Caco-2 (cell line): ENCODE measurements around the gene CREB1. TPM values are rescaled to one million over a fixed set of nuclear protein-coding genes. Genes with fewer than 3 reads are reported as not detected.
"Not testable (repeated sequence)": the region's sequence is repeated elsewhere in the genome, so short reads cannot be mapped to it uniquely, and the experiment has no call there.

ENCODE experiments used
- BruUV-seq: library from RNA; stranded (reverse); fragments of 400-500 nt; replicated peaks from 2 replicates; lab custom pipeline; 2021; lab: Mats Ljungman, UMichigan
- CTCF ChIA-PET: fragments of 300-600 bp; sonication (Branson Sonifier 250); formaldehyde crosslinking; loops from one replicate; lab custom pipeline; 2022; ENCODE audit warnings: antibody characterized with exemption; lab: Charles Lee
- POLR2A ChIA-PET: fragments of 300-600 bp; sonication (Branson Sonifier 250); formaldehyde crosslinking; loops from one replicate; lab custom pipeline; 2022; ENCODE audit warnings: antibody characterized with exemption; lab: Charles Lee
- DNase-seq, 2 experiments: peaks; one replicate each; pipeline versions ENCODE4 v3.0.0 to v3.0.0-alpha.2; 2020 to 2022
- H3K27me3 ChIP-seq: replicated peaks from 2 replicates; pipeline ENCODE4 v1.6.0; 2011; ENCODE audit warnings: low read length; ENCODE audit not compliant: control insufficient read depth, insufficient read depth
- H3K36me3 ChIP-seq: 2 replicates; pipeline ENCODE4 v1.5.1; 2011; ENCODE audit warnings: low read length; ENCODE audit not compliant: control insufficient read depth, insufficient read depth
- H3K4me1 ChIP-seq: fragments of 250-450 bp; sonication (Bioruptor Pico); 2 replicates; pipeline ENCODE4 v1.5.1; 2020; ENCODE audit warnings: mild to moderate bottlenecking
- H3K4me3 ChIP-seq: 2 replicates; pipeline ENCODE4 v1.5.1; 2011; ENCODE audit warnings: low read depth, mild to moderate bottlenecking, control low read depth, low read length
- H3K9me3 ChIP-seq: fragments of 250-450 bp; sonication (Bioruptor Pico); 2 replicates; pipeline ENCODE4 v1.5.1; 2020; ENCODE audit warnings: mild to moderate bottlenecking, moderate library complexity
- H3K27ac Mint-ChIP-seq: one replicate; pipeline ENCODE4 v1.8.0; 2022; ENCODE audit warnings: mixed read lengths; ENCODE audit not compliant: unreplicated experiment
- H3K27me3 Mint-ChIP-seq: one replicate; pipeline ENCODE4 v1.8.0; 2022; ENCODE audit warnings: mixed read lengths; ENCODE audit not compliant: insufficient read depth, unreplicated experiment
- H3K36me3 Mint-ChIP-seq: one replicate; pipeline ENCODE4 v1.8.0; 2022; ENCODE audit warnings: mild to moderate bottlenecking, mixed read lengths; ENCODE audit not compliant: insufficient read depth, unreplicated experiment
- H3K4me1 Mint-ChIP-seq: one replicate; pipeline ENCODE4 v1.8.0; 2022; ENCODE audit warnings: low read depth, mixed read lengths; ENCODE audit not compliant: unreplicated experiment
- H3K4me3 Mint-ChIP-seq: one replicate; pipeline ENCODE4 v1.8.0; 2022; ENCODE audit warnings: mild to moderate bottlenecking, moderate library complexity, mixed read lengths; ENCODE audit not compliant: unreplicated experiment
- H3K9me3 Mint-ChIP-seq: one replicate; pipeline ENCODE4 v1.8.0; 2022; ENCODE audit warnings: mixed read lengths; ENCODE audit not compliant: unreplicated experiment
- intact Hi-C: fragments of 100-400 bp; cut with micrococcal nuclease; formaldehyde crosslinking; loops from one replicate; pipeline ENCODE4 v1.10.0; 2022; ENCODE audit not compliant: unreplicated experiment
- total RNA-seq: library from RNA; stranded (reverse); gene quantifications from 2 replicates; pipeline ENCODE4 v1.2.3, GENCODE V29; 2022
- TF ChIP-seq, protein P1 (sequence below), 2 experiments: fragments of 200-600 bp in 1 of 2; IDR thresholded peaks; 1 replicate in 1 of 2; 2 replicates in 1 of 2; pipeline versions ENCODE4 v1.5.1 to v1.8.0; 2011 to 2022; ENCODE audit warnings: antibody characterized with exemption in 1 of 2, control low read depth in 1 of 2, inconsistent platforms in 1 of 2, low read depth in 1 of 2, low read length in 1 of 2, mild to moderate bottlenecking in 1 of 2, moderate library complexity in 1 of 2; ENCODE audit not compliant: insufficient read depth in 1 of 2, severe bottlenecking in 1 of 2, unreplicated experiment in 1 of 2

CREB1 gene
- total RNA-seq, 1 experiment from 2014 or later = 59.0 TPM

- peak overlapping the region; percentile 80 for H3K27ac Mint-ChIP-seq
- peaks cover 23% of the 10 kb centered on the region for H3K4me1 Mint-ChIP-seq
- intact Hi-C loops = loop anchor here (1.0 to 2.0 kb wide), 3 partner anchors 22 to 78 kb away; partner anchors contain the start of gene CCNYL1
- H3K4me3 ChIP-seq = no peak overlapping the region
- H3K27me3 Mint-ChIP-seq = no peaks in the 10 kb centered on the region
- peak; percentile 76 to 77 for DNase-seq
- H3K4me3 Mint-ChIP-seq = peak overlapping the region; percentile 15
- H3K27me3 ChIP-seq = no peaks in the 10 kb centered on the region
- no peaks in the 10 kb centered on the region for H3K36me3 ChIP-seq
- peaks cover 30% of the 10 kb centered on the region for H3K4me1 ChIP-seq
- BruUV-seq = no TSS peak
- ChIA-PET POLR2A (interaction anchor here (1.1 to 2.0 kb wide), 3 partner anchors 8 to 102 kb away, joined by 4 to 12 read pairs (median 9); partner anchors contain the start of genes CCNYL1 and METTL21A), CTCF (interaction anchor here (0.6 to 1.0 kb wide), 3 partner anchors 51 to 103 kb away, joined by 3 read pairs; no protein-coding TSS in a partner anchor)
- TF ChIP-seq, protein P1, sequence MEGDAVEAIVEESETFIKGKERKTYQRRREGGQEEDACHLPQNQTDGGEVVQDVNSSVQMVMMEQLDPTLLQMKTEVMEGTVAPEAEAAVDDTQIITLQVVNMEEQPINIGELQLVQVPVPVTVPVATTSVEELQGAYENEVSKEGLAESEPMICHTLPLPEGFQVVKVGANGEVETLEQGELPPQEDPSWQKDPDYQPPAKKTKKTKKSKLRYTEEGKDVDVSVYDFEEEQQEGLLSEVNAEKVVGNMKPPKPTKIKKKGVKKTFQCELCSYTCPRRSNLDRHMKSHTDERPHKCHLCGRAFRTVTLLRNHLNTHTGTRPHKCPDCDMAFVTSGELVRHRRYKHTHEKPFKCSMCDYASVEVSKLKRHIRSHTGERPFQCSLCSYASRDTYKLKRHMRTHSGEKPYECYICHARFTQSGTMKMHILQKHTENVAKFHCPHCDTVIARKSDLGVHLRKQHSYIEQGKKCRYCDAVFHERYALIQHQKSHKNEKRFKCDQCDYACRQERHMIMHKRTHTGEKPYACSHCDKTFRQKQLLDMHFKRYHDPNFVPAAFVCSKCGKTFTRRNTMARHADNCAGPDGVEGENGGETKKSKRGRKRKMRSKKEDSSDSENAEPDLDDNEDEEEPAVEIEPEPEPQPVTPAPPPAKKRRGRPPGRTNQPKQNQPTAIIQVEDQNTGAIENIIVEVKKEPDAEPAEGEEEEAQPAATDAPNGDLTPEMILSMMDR (IDR thresholded peaks at IDR 0.05; ENCODE audit: insufficient read depth in 1 of 2, low read depth in 1 of 2, low read length in 1 of 2, severe bottlenecking in 1 of 2, unreplicated experiment in 1 of 2) = no peak
- H3K9me3 ChIP-seq = no peaks in the 10 kb centered on the region
- peaks cover 6% of the 10 kb centered on the region for H3K36me3 Mint-ChIP-seq
- no peaks in the 10 kb centered on the region for H3K9me3 Mint-ChIP-seq
Measured at GRCh38 chr2:207632575-207633493, 103.1 kb downstream of the CREB1 start.

DNA sequence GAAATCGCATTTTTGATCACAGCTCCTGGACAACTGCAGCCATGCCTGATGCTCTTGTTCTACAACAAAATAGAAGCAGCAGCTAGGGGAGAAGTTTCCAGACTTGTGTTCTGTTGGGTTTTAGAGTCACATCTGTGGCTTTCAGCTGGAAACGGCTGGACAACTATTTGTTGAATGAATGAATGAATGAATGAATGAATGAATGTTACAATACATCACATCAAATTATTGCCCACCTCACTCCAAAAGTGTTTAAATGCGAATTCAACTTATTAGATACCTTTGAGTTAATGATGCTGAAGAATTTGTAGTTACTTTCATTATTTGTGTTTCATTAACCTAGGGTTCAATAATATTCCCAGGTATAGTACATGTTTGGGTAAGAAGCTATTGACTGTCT, 103.9 kb downstream of the CREB1 start:
- no peak overlapping the region for H3K4me3 ChIP-seq
- H3K36me3 ChIP-seq = no peaks in the 10 kb centered on the region
- Mint-ChIP-seq H3K4me3 (no peak overlapping the region), H3K36me3 (peaks cover 6% of the 10 kb centered on the region), H3K9me3 (no peaks in the 10 kb centered on the region), H3K27ac (peak overlapping the region; percentile 80), H3K4me1 (peaks cover 22% of the 10 kb centered on the region), H3K27me3 (no peaks in the 10 kb centered on the region)
- BruUV-seq = no TSS peak
- peaks cover 30% of the 10 kb centered on the region for H3K4me1 ChIP-seq
- H3K27me3 ChIP-seq = no peaks in the 10 kb centered on the region
- TF ChIP-seq, protein P1 (IDR thresholded peaks at IDR 0.05; ENCODE audit: insufficient read depth in 1 of 2, low read depth in 1 of 2, low read length in 1 of 2, severe bottlenecking in 1 of 2, unreplicated experiment in 1 of 2) = no peak
- intact Hi-C loops = loop anchor here (1.0 to 2.0 kb wide), 3 partner anchors 21 to 77 kb away; partner anchors contain the start of gene CCNYL1
- H3K9me3 ChIP-seq = no peaks in the 10 kb centered on the region
- ChIA-PET POLR2A (interaction anchor here (1.1 to 2.0 kb wide), 3 partner anchors 8 to 101 kb away, joined by 4 to 12 read pairs (median 4); partner anchors contain the start of genes CCNYL1 and METTL21A), CTCF (interaction anchor here (1.0 kb wide), 1 partner anchor 58 kb away, joined by 3 read pairs; no protein-coding TSS in a partner anchor)
- no peak for DNase-seq

DNA sequence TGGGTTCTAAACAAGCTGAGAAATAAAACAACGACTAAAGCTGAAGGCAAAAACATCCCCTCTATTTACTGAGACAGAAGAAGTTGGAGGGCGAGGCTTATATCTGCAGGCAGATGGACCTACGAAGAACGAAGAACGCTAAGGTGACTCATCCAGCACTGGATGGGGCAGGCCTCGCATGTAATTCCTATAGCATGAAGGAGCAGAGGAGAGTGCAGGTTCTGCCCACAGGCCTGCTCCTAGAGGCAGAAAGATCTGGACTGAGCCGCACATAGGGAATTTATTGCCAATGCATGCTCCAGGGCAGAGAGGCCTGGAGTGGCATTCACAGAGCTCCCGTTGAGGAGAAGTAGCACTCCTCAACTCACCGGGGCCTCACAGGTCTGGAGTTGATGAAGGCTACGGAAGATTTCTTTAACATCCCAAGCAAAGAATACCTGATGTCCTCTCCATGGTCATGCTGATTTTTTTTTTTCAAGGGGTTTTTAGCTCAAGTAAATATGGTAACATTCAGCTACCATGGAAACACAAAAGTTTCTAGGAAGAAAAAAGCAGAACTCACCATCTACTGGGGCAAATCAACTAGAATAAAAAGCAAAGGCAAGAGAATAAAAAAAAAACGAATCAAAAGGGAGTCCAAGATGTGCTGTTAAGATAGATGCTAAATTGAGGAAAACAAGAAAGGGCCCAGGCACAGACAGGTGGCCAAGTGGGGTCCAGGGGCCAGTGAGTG, 105.9 kb downstream of the CREB1 start:
- Histone ChIP-seq H3K27me3 (no peaks in the 10 kb centered on the region), H3K9me3 (peaks cover 12% of the 10 kb centered on the region), H3K36me3 (no peaks in the 10 kb centered on the region), H3K4me3 (no peak overlapping the region), H3K4me1 (peaks cover 30% of the 10 kb centered on the region)
- TF ChIP-seq, protein P1 (IDR thresholded peaks at IDR 0.05; ENCODE audit: insufficient read depth in 1 of 2, low read depth in 1 of 2, low read length in 1 of 2, severe bottlenecking in 1 of 2, unreplicated experiment in 1 of 2) = no peak
- Mint-ChIP-seq H3K4me1 (peaks cover 22% of the 10 kb centered on the region), H3K27me3 (no peaks in the 10 kb centered on the region), H3K4me3 (no peak overlapping the region), H3K36me3 (peaks cover 6% of the 10 kb centered on the region), H3K9me3 (peaks cover 7% of the 10 kb centered on the region), H3K27ac (no peak overlapping the region)
- ChIA-PET POLR2A (interaction anchor here (1.4 kb wide), 1 partner anchor 11 kb away, joined by 7 read pairs; the partner anchor contains the start of gene METTL21A), CTCF (no interaction called here)
- no TSS peak for BruUV-seq
- DNase-seq = peak in 1 of 2 experiments; percentile 52
- intact Hi-C loops = no loop called here

DNA sequence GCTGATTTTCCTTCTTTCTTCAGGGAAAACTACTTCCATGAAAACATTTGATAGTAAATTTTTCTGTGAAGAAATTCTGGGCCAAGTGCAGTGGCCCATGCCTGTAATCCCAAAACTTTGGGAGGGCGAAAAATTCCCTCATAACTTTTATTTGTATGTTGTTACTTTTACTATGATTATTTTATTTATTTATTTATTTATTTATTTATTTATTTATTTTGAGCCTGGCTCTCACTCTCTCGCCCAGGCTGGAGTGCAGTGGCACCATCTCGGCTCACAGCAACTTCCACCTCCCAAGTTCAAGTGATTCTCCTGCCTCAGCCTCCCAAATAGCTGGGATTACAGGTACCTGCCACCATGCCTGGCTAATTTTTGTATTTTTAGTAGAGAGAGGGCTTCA, 109.5 kb downstream of the CREB1 start:
- H3K27me3 Mint-ChIP-seq, H3K27ac Mint-ChIP-seq, intact Hi-C loops, H3K27me3 ChIP-seq, POLR2A ChIA-PET, H3K36me3 ChIP-seq, H3K4me1 ChIP-seq, DNase-seq, CTCF ChIA-PET, H3K36me3 Mint-ChIP-seq, H3K4me1 Mint-ChIP-seq, BruUV-seq, H3K4me3 Mint-ChIP-seq, H3K4me3 ChIP-seq: not testable (repeated sequence)
- peaks cover 18% of the 10 kb centered on the region for H3K9me3 ChIP-seq
- peaks cover 14% of the 10 kb centered on the region for H3K9me3 Mint-ChIP-seq
